ENCODE measurements around the gene GCAT.
"Not testable (repeated sequence)": the region's sequence is repeated elsewhere in the genome, so short reads cannot be mapped to it uniquely, and the experiment has no call there.

GCAT gene

GRCh38 chr22:37782340-37783168, 25.2 kb upstream of the GCAT start:
- no peak for DNase-seq

GRCh38 chr22:37784829-37785495, 22.8 kb upstream of the GCAT start:
- peak; percentile 93 for DNase-seq

- DNase-seq, result no peak
Observed at GRCh38 chr22:37790234-37790633, 17.5 kb upstream of the GCAT start.

- no peak for DNase-seq
Observed at GRCh38 chr22:37792494-37792893, 15.2 kb upstream of the GCAT start.

GRCh38 chr22:37794376-37794775, 13.4 kb upstream of the GCAT start:
- no peak for DNase-seq

- no peak for DNase-seq
Observed at GRCh38 chr22:37796079-37796478, 11.7 kb upstream of the GCAT start.

- not testable (repeated sequence) for DNase-seq
Observed at GRCh38 chr22:37797259-37797658, 10.5 kb upstream of the GCAT start.

GRCh38 chr22:37797874-37798500, 9.7 kb upstream of the GCAT start:
- no peak for DNase-seq

GRCh38 chr22:37799979-37800378, 7.8 kb upstream of the GCAT start:
- DNase-seq, result not testable (repeated sequence)

- DNase-seq, result no peak
Observed at GRCh38 chr22:37801946-37802309, 5.8 kb upstream of the GCAT start.

- DNase-seq, result peak; percentile 30
Observed at GRCh38 chr22:37802310-37803194, 5.2 kb upstream of the GCAT start.

GRCh38 chr22:37803195-37803638, 4.5 kb upstream of the GCAT start:
- no peak for DNase-seq

- DNase-seq, result peak; percentile 38
Observed at GRCh38 chr22:37803639-37804351, 3.9 kb upstream of the GCAT start.

- no peak for DNase-seq
Observed at GRCh38 chr22:37804352-37804880, 3.3 kb upstream of the GCAT start.

GRCh38 chr22:37804881-37805809, 2.6 kb upstream of the GCAT start:
- DNase-seq, result peak; percentile 59

GRCh38 chr22:37805810-37806277, 1.9 kb upstream of the GCAT start:
- no peak for DNase-seq

- no peak for DNase-seq
Observed at GRCh38 chr22:37806409-37807333, 1.1 kb upstream of the GCAT start.

- DNase-seq, result no peak
Observed at GRCh38 chr22:37808294-37808657, 542 bp downstream of the GCAT start.

GRCh38 chr22:37809672-37810333, 2.1 kb downstream of the GCAT start:
- no peak for DNase-seq
